GOT3 (cell line): ENCODE data around the gene SPEM2.
"Not testable (repeated sequence)": the region's sequence is repeated elsewhere in the genome, so short reads cannot be mapped to it uniquely, and the experiment has no call there.

ENCODE experiments used
- DNase-seq: peaks from one replicate; lab custom pipeline; 2025; ENCODE audit warnings: mixed read lengths; lab: John Stamatoyannopoulos, UW

The SPEM2 gene

GRCh38 chr17:7471729-7472128, 46.3 kb downstream of the SPEM2 start:
- no peak for DNase-seq

DNA sequence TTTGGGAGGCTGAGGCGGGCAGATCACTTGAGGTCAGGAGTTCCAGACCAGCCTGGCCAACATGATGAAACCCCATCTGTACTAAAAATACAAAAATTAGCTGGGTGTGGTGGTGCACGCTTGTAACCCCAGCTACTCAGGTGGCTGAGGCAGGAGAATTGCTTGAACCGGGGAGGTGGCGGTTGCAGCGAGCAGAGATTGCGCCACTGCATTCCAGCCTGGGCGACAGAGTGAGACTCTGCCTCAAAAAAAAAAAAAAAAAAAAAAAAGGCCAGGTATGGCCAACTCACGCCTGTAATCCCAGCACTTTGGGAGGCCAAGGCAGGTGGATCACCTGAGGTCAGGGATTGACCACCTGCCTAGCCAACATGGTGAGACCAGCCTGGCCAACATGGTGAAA, 49.4 kb downstream of the SPEM2 start:
- not testable (repeated sequence) for DNase-seq

- no peak for DNase-seq
These were observed 50.5 kb downstream of the SPEM2 start for GRCh38 chr17:7475764-7476422.

GRCh38 chr17:7476494-7476893, 51.1 kb downstream of the SPEM2 start:
- DNase-seq: no peak

GRCh38 chr17:7476951-7477350, 51.5 kb downstream of the SPEM2 start:
- DNase-seq: no peak
